OCI-LY1 (cell line): ENCODE data around the gene FAM180A.

ENCODE experiments used
- EZH2 ChIP-seq: fragments of 200-600 bp; sonication (generic), shearing (Covaris generic); IDR thresholded peaks from 2 replicates; pipeline ENCODE4 v1.8.0; 2017; ENCODE audit warnings: borderline replicate concordance, mixed run types, mild to moderate bottlenecking, antibody characterized with exemption, low read length, moderate library complexity, mixed read lengths
- TF ChIP-seq, protein P1 (sequence below): fragments of 200-600 bp; sonication (generic), shearing (Covaris generic); IDR thresholded peaks from 2 replicates; pipeline ENCODE4 v1.5.1; 2017; ENCODE audit warnings: mild to moderate bottlenecking, antibody characterized with exemption, low read length, moderate library complexity, mixed read lengths

DNA sequence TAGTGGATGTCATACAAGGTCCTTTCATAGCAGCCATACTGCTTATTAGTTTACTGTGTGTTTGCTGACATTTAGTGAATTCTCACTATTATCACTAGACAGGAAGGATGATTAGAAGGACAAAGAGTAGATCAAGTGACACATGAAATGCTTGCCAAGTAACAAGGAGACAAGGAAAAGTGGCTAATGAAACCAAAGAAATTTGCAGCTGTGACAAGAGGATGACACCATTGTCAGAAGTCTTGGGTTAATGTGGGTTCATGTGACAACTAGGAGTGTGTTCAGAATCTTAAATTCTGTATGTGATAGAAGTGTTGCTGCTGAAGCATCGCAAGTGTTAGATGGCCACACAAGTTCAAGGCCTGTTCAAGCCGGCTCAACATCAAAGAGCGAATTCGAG lies 40.8 kb upstream of the FAM180A start:
- TF ChIP-seq, protein P1, sequence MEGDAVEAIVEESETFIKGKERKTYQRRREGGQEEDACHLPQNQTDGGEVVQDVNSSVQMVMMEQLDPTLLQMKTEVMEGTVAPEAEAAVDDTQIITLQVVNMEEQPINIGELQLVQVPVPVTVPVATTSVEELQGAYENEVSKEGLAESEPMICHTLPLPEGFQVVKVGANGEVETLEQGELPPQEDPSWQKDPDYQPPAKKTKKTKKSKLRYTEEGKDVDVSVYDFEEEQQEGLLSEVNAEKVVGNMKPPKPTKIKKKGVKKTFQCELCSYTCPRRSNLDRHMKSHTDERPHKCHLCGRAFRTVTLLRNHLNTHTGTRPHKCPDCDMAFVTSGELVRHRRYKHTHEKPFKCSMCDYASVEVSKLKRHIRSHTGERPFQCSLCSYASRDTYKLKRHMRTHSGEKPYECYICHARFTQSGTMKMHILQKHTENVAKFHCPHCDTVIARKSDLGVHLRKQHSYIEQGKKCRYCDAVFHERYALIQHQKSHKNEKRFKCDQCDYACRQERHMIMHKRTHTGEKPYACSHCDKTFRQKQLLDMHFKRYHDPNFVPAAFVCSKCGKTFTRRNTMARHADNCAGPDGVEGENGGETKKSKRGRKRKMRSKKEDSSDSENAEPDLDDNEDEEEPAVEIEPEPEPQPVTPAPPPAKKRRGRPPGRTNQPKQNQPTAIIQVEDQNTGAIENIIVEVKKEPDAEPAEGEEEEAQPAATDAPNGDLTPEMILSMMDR = no peak
- TF ChIP-seq EZH2 = no peak
